Measurements from ENCODE around the gene COX14.

COX14 gene

DNA sequence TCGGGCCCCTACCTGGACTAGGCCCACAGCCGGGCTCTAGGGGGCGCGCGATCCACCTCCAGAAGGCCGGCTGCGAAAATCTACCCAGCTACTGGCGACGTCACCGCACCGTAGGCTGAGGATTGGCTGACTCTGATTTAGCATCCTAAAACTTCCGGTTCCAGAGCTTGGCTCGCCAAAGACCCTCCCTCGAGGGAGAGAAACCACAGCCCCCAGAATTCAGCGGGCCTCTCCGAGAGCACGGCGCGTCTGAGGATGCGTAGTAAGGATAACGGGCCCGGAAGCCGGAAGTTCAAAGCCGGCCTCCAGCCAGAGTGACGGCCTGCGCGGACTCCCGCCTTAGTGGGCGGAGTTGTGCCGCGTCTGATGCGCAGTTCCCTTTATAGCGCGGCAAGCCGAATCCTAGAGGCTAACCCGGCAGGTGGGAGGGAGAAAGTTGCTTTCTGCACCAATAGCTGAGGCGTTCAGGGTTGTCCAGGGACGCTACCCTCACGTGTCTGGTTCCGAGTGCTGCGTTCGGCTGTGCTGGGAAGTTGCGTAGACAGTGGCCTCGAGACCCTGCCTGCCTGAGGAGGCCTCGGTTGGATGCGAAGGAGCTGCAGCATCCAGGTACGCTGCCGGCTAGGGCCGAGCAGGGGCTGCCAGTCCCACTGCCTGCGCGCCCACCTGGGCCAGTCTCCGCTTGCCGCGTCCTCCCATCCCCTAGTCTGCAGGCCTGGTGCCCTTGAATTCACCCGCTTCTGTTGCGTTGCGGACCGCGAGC, at the start of gene COX14:
Gene COX14, plus strand, starts transcription at position 544 of the 763 bp plus-strand sequence. CDS start 7,808 bp downstream, outside the sequence.
- CTCF ChIA-PET, result interaction anchor here (0.6 to 6.2 kb wide), 49 partner anchors 10 to 295 kb away, joined by 3 to 144 read pairs (median 5); partner anchors contain the start of genes CERS5, FAM186A, GPD1 and LIMA1
- TF ChIP-seq, protein P1, sequence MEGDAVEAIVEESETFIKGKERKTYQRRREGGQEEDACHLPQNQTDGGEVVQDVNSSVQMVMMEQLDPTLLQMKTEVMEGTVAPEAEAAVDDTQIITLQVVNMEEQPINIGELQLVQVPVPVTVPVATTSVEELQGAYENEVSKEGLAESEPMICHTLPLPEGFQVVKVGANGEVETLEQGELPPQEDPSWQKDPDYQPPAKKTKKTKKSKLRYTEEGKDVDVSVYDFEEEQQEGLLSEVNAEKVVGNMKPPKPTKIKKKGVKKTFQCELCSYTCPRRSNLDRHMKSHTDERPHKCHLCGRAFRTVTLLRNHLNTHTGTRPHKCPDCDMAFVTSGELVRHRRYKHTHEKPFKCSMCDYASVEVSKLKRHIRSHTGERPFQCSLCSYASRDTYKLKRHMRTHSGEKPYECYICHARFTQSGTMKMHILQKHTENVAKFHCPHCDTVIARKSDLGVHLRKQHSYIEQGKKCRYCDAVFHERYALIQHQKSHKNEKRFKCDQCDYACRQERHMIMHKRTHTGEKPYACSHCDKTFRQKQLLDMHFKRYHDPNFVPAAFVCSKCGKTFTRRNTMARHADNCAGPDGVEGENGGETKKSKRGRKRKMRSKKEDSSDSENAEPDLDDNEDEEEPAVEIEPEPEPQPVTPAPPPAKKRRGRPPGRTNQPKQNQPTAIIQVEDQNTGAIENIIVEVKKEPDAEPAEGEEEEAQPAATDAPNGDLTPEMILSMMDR (IDR thresholded peaks at IDR 0.05; ENCODE audit: insufficient read depth, low read length, missing control alignments), result peak; percentile 96
- H3K4me3 ChIP-seq (ENCODE audit: low read depth, low read length), result peak within 1 kb of the TSS; percentile 98
- peak; percentile 97 for DNase-seq (ENCODE audit: low read depth, low spot score)
- POLR2A ChIA-PET, result interaction anchor here (0.6 to 2.3 kb wide), 15 partner anchors 9 to 284 kb away, joined by 3 to 17 read pairs (median 5); partner anchors contain the start of genes CERS5, FAM186A, GPD1 and SMARCD1

DNA sequence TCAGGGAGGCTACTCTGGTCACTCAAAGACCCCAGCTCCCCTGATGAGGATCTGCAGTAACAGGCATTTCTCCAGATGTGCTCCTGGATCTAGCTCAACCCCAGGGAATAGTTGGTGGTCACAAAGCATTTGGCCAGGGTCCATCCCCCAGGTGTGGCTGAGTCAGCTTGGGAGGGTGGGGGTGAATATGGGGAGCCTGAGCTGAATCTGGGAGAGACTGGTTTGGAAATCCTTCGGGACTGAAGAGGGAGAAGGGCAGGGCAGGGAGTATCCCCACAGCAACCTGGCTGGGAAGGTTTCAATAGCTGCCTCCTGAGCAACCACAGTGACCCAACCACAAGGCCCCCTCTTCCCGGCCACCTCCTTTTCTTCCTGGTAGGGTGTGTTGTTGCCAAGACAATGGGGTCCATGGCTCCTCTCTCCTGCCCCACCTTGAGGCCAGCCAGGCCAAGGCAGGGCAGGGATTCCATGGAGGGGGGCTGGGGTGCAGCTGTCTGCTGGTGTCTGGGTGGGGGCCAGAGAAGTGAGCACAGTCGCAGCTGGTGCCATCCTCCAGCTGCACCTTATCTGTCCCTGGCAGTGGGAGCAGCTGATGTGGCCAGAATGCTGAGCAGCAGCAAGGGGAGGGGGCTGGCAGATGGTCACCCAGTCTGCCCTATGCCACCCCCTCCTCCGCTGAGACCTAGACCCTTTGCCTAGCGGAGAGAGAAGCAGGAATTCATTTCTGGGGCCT, 49.1 kb upstream of the COX14 start:
- POLR2A ChIA-PET, result interaction anchor here (0.6 kb wide), 1 partner anchor 88 kb away, joined by 3 read pairs; no protein-coding TSS in a partner anchor
- no peak overlapping the region for H3K4me3 ChIP-seq (ENCODE audit: low read depth, low read length)
- TF ChIP-seq, protein P1 (IDR thresholded peaks at IDR 0.05; ENCODE audit: insufficient read depth, low read length, missing control alignments), result no peak
- CTCF ChIA-PET, result interaction anchor here (0.6 to 22.9 kb wide), 11 partner anchors 7 to 285 kb away, joined by 3 to 1042 read pairs (median 8); partner anchors contain the start of genes AQP5 and AQP6
- no peak for DNase-seq (ENCODE audit: low read depth, low spot score)

DNA sequence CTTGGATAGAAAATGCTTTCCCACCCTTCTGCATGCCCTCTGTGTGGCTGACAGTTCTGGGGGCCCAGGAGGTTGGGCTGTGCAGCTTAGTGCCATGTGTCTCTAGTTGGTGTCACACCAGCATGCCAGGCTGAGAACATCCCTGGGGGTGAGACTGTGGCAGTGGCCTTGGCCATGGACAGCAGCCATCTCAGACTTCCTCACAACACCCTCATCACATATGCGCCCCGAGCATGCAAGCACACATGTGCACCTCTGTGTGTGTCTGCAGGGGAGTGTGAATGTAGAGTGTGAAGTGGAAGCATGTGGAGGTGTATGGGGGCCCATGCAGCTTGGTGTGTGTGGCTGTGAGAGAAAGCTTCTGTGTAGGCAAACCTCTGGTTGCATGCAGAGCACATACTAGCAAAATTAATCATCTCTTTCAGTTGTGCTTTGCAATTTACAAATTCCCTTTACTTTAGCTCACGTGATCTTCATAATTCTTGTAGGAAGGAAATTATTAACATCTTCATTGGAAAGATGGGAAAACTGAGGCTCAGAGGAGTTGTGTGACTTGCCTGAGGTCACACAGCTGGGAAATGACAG, 46.2 kb upstream of the COX14 start:
- TF ChIP-seq, protein P1 (IDR thresholded peaks at IDR 0.05; ENCODE audit: insufficient read depth, low read length, missing control alignments), result no peak
- ChIA-PET POLR2A (interaction anchor here (1.2 kb wide), 1 partner anchor 19 kb away, joined by 4 read pairs; no protein-coding TSS in a partner anchor), CTCF (interaction anchor here (1.4 to 22.9 kb wide), 11 partner anchors 10 to 288 kb away, joined by 4 to 1042 read pairs (median 27); partner anchors contain the start of genes AQP5, AQP6, COX14 and SMARCD1)
- no peak for DNase-seq (ENCODE audit: low read depth, low spot score)
- no peak overlapping the region for H3K4me3 ChIP-seq (ENCODE audit: low read depth, low read length)

DNA sequence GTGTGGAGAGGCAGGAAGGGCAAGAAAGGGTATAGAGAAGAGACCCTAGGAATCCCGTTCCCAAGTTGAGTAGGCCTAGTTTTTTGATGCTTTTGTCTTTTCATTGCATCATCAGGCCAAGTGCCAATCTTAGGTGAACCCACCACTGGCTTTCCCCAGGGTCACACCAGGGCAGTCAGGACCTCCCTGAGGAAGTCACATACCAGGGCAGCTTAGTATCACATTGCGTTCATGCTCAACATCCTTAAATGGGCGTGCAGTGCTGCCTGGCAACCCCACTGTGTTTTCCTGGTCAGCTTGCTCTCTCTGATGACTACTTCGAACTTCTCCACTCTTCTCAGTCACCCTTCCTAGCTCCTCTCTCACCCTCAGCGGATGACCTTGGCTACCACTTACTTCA, 45.6 kb upstream of the COX14 start:
- CTCF ChIA-PET, result interaction anchor here (1.5 to 22.9 kb wide), 11 partner anchors 8 to 199 kb away, joined by 4 to 1042 read pairs (median 27); partner anchors contain the start of genes AQP5, AQP6, COX14 and SMARCD1
- POLR2A ChIA-PET, result interaction anchor here (1.2 kb wide), 1 partner anchor 18 kb away, joined by 4 read pairs; no protein-coding TSS in a partner anchor
- TF ChIP-seq, protein P1 (IDR thresholded peaks at IDR 0.05; ENCODE audit: insufficient read depth, low read length, missing control alignments), result no peak
- H3K4me3 ChIP-seq (ENCODE audit: low read depth, low read length), result no peak overlapping the region
- peak; percentile 84 for DNase-seq (ENCODE audit: low read depth, low spot score)

DNA sequence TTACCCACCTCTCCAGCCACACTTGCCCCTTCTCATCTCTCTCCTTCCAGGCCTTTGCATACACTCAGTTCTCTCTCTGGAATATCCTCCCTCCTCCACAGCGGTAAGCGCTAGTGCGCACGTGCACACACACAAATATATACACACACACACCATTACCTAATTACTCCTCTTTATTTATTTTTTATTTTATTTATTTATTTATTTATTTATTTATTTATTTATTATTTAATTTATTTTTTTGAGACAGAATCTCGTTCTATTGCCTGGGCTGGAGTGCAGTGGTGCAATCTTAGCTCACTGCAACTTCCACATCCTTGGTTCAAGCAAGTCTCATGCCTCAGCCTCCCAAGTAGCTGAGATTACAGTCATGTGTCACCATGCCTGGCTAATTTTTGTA, 43.0 kb upstream of the COX14 start:
- POLR2A ChIA-PET, result no interaction called here
- no peak for DNase-seq (ENCODE audit: low read depth, low spot score)
- TF ChIP-seq, protein P1 (IDR thresholded peaks at IDR 0.05; ENCODE audit: insufficient read depth, low read length, missing control alignments), result no peak
- no peak overlapping the region for H3K4me3 ChIP-seq (ENCODE audit: low read depth, low read length)
- CTCF ChIA-PET, result interaction anchor here (1.0 to 22.9 kb wide), 16 partner anchors 9 to 291 kb away, joined by 4 to 1042 read pairs (median 18); partner anchors contain the start of genes AQP5, AQP6, COX14 and RACGAP1

All from AG04449 (cell line).